Keratinocyte (primary cell): ENCODE measurements around the gene HOMER2. TPM values are rescaled to one million over a fixed set of nuclear protein-coding genes. Genes with fewer than 3 reads are reported as not detected.

Experiments
- DNase-seq: peaks from one replicate; pipeline ENCODE4 v3.0.0-alpha.2; 2011; ENCODE audit warnings: low read depth, missing footprints, low spot score
- FAIRE-seq: peaks from 2 replicates; lab custom pipeline; 2011; peaks lifted over from hg19 to GRCh38; lab: Jason Lieb, UNC
- H2AFZ ChIP-seq: 2 replicates; pipeline ENCODE4 v1.6.0; 2012; ENCODE audit warnings: low read length, control low read depth, inconsistent platforms; ENCODE audit not compliant: control insufficient read depth
- H3K27ac ChIP-seq: 2 replicates; pipeline ENCODE4 v1.5.1; 2011; ENCODE audit warnings: low read length; ENCODE audit not compliant: control insufficient read depth, insufficient read depth
- H3K27me3 ChIP-seq: 3 replicates; pipeline ENCODE4 v1.6.0; 2011; ENCODE audit warnings: low read length; ENCODE audit not compliant: control insufficient read depth, insufficient read depth; ENCODE audit errors: extremely low read depth
- H3K36me3 ChIP-seq, 2 experiments: 2 replicates in 1 of 2; 3 replicates in 1 of 2; pipeline ENCODE4 v1.5.1; 2011; ENCODE audit warnings: low read length in 2 of 2, mild to moderate bottlenecking in 1 of 2; ENCODE audit not compliant: control insufficient read depth in 2 of 2, insufficient read depth in 2 of 2; ENCODE audit errors: extremely low read depth in 1 of 2
- H3K4me1 ChIP-seq: 3 replicates; pipeline ENCODE4 v1.5.1; 2011; ENCODE audit warnings: low read length; ENCODE audit not compliant: control insufficient read depth, insufficient read depth; ENCODE audit errors: extremely low read depth
- H3K4me2 ChIP-seq: 3 replicates; pipeline ENCODE4 v1.6.0; 2011; ENCODE audit warnings: low read depth, low read length; ENCODE audit not compliant: control insufficient read depth, insufficient read depth; ENCODE audit errors: extremely low read depth
- H3K4me3 ChIP-seq, 3 experiments: fragments of 200-600 bp in 1 of 3; sonication (generic) in 1 of 3; 2 replicates in 2 of 3; 3 replicates in 1 of 3; pipeline ENCODE4 v1.5.1; 2011 to 2016; ENCODE audit warnings: low read length in 3 of 3, mild to moderate bottlenecking in 3 of 3, control low read depth in 2 of 3, inconsistent platforms in 1 of 3, low read depth in 1 of 3, mixed read lengths in 1 of 3, mixed run types in 1 of 3, moderate library complexity in 1 of 3; ENCODE audit not compliant: control insufficient read depth in 2 of 3, insufficient read depth in 2 of 3; ENCODE audit errors: extremely low read depth in 1 of 3
- H3K79me2 ChIP-seq: 2 replicates; pipeline ENCODE4 v1.6.0; 2012; ENCODE audit warnings: low read length; ENCODE audit not compliant: control insufficient read depth, insufficient read depth
- H3K9ac ChIP-seq: 3 replicates; pipeline ENCODE4 v1.6.0; 2011; ENCODE audit warnings: low read length; ENCODE audit not compliant: control insufficient read depth, insufficient read depth; ENCODE audit errors: extremely low read depth
- H3K9me1 ChIP-seq: 3 replicates; pipeline ENCODE4 v1.6.0; 2011; ENCODE audit warnings: low read length; ENCODE audit not compliant: control insufficient read depth, insufficient read depth; ENCODE audit errors: extremely low read depth
- H3K9me3 ChIP-seq: 2 replicates; pipeline ENCODE4 v1.5.1; 2012; ENCODE audit warnings: low read depth, low read length; ENCODE audit not compliant: control insufficient read depth
- H4K20me1 ChIP-seq: 3 replicates; pipeline ENCODE4 v1.6.0; 2011; ENCODE audit warnings: low read length; ENCODE audit not compliant: control insufficient read depth, insufficient read depth; ENCODE audit errors: extremely low read depth
- EZH2 ChIP-seq: IDR thresholded peaks from one replicate; pipeline ENCODE4 v1.6.1; 2012; ENCODE audit warnings: inconsistent platforms, mild to moderate bottlenecking, low read length, moderate library complexity
- dilution Hi-C: fragments of 300-500 bp; cut with MboI; formaldehyde crosslinking; loops from one replicate; pipeline ENCODE4 v1.7.0; 2020; ENCODE audit warnings: low sequenced_read_pairs; ENCODE audit not compliant: extremely low pct_ligation_motif_present
- polyA plus RNA-seq, 5 experiments: library from polyadenylated mRNA; depleted of rRNA in 3 of 5; stranded (reverse) in 3 of 5; stranded (forward) in 1 of 5; unstranded in 1 of 5; fragments of >200 nt; gene quantifications; 1 replicate in 1 of 5; 2 replicates in 3 of 5; 3 replicates in 1 of 5; pipeline versions ENCODE4 v1.2.1 to v1.2.3, GENCODE V29; 2011 to 2012; ENCODE audit warnings: missing spikeins in 2 of 5, low read depth in 1 of 5, low replicate concordance in 1 of 5
- TF ChIP-seq, protein P1 (sequence below), 3 experiments: IDR thresholded peaks in 1 of 3; conservative IDR thresholded peaks in 1 of 3; optimal IDR thresholded peaks in 1 of 3; 2 replicates in 2 of 3; 3 replicates in 1 of 3; pipeline versions ENCODE3 to v1.5.1; 2011; ENCODE audit warnings: low read length in 3 of 3, mild to moderate bottlenecking in 3 of 3, moderate library complexity in 2 of 3, control low read depth in 1 of 3, inconsistent platforms in 1 of 3; ENCODE audit not compliant: insufficient read depth in 2 of 3; ENCODE audit errors: extremely low read depth in 1 of 3

The HOMER2 gene
- polyA plus RNA-seq, 1 donor (not counting 4 experiments of a cell fraction or from before 2014, with no cell fraction given), result 12.4 TPM

DNA sequence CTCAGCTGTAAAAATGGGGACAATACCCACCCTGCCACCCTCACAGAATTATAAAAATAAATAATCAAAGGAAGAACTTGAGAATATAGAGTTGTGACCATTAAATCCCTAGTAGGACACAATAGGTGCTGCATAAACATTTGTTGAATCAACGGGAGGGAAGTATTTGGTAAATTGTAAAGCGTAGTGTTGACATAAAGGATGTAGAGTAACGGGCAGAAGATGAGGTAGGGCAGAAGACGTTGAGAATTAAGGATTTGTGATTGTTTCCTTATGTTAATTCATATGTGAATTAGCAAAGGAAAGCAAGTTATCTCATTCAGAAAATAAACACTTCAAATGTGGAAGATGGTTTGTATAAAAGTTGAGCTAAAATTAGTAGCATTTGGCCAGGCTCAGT lies 40.6 kb upstream of the HOMER2 start:
- no peak overlapping the region for H3K4me3 ChIP-seq
- dilution Hi-C loops, result no loop called here
- no peak for FAIRE-seq

DNA sequence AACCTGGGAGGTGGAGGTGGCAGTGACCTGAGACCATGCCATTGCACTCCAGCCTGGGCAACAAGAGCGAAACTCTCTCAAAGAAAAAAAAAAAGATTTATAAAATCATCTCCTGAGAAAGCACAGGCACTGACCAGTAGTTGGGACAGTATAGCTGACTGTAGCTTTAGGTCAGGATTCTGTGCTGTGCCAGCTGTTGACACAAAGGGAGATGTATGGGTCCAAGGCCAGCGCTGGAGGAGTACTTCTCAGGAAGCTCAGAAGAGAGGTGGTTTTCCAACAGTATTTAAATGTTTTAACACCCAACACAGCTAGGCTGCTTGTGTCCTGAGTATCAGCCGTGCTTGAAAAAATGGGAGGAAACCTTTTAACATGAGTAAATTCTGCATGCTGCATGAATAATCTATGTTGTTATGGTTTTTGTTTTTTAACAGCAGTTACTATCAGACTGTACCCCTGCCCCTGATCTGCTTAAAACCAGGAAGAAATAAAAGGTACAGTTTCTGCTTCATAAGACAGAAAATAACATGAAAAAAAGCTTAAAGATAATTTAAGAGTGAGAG lies 40.0 kb upstream of the HOMER2 start:
- H3K4me2 ChIP-seq, result no peak overlapping the region
- H4K20me1 ChIP-seq, result no peaks in the 10 kb centered on the region
- peaks cover 4 to 8% of the 10 kb centered on the region in 2 experiments for H3K36me3 ChIP-seq
- DNase-seq, result no peak
- no peak overlapping the region for H3K4me3 ChIP-seq
- H3K27ac ChIP-seq, result no peak overlapping the region
- peaks cover under 1% of the 10 kb centered on the region for H3K79me2 ChIP-seq
- H3K27me3 ChIP-seq, result no peaks in the 10 kb centered on the region
- H3K9me3 ChIP-seq, result no peaks in the 10 kb centered on the region
- no peak overlapping the region for H2AFZ ChIP-seq
- dilution Hi-C loops, result no loop called here
- no peak for FAIRE-seq
- no peak overlapping the region for H3K9ac ChIP-seq
- no peak for TF ChIP-seq EZH2
- TF ChIP-seq, protein P1, sequence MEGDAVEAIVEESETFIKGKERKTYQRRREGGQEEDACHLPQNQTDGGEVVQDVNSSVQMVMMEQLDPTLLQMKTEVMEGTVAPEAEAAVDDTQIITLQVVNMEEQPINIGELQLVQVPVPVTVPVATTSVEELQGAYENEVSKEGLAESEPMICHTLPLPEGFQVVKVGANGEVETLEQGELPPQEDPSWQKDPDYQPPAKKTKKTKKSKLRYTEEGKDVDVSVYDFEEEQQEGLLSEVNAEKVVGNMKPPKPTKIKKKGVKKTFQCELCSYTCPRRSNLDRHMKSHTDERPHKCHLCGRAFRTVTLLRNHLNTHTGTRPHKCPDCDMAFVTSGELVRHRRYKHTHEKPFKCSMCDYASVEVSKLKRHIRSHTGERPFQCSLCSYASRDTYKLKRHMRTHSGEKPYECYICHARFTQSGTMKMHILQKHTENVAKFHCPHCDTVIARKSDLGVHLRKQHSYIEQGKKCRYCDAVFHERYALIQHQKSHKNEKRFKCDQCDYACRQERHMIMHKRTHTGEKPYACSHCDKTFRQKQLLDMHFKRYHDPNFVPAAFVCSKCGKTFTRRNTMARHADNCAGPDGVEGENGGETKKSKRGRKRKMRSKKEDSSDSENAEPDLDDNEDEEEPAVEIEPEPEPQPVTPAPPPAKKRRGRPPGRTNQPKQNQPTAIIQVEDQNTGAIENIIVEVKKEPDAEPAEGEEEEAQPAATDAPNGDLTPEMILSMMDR (optimal IDR thresholded peaks at IDR 0.05 in 1 of 3, IDR thresholded peaks at IDR 0.05 in 1 of 3, conservative IDR thresholded peaks at IDR 0.05 in 1 of 3; ENCODE audit: extremely low read depth in 1 of 3, insufficient read depth in 2 of 3, low read length in 3 of 3), result no peak
- no peaks in the 10 kb centered on the region for H3K9me1 ChIP-seq
- no peaks in the 10 kb centered on the region for H3K4me1 ChIP-seq

More for the DNA sequence above, 40.6 kb upstream of the HOMER2 start:
- Histone ChIP-seq H3K9ac (no peak overlapping the region), H3K79me2 (no peaks in the 10 kb centered on the region), H3K4me1 (no peaks in the 10 kb centered on the region), H2AFZ (no peak overlapping the region), H3K9me1 (no peaks in the 10 kb centered on the region), H3K27me3 (no peaks in the 10 kb centered on the region), H4K20me1 (no peaks in the 10 kb centered on the region), H3K9me3 (no peaks in the 10 kb centered on the region), H3K36me3 (peaks cover 4 to 8% of the 10 kb centered on the region in 2 experiments), H3K27ac (no peak overlapping the region), H3K4me2 (no peak overlapping the region)
- no peak for DNase-seq
- TF ChIP-seq EZH2, result no peak
- TF ChIP-seq, protein P1 (optimal IDR thresholded peaks at IDR 0.05 in 1 of 3, IDR thresholded peaks at IDR 0.05 in 1 of 3, conservative IDR thresholded peaks at IDR 0.05 in 1 of 3; ENCODE audit: extremely low read depth in 1 of 3, insufficient read depth in 2 of 3, low read length in 3 of 3), result no peak
